ENCODE data around the gene ATP2B2.

Gene ATP2B2

DNA sequence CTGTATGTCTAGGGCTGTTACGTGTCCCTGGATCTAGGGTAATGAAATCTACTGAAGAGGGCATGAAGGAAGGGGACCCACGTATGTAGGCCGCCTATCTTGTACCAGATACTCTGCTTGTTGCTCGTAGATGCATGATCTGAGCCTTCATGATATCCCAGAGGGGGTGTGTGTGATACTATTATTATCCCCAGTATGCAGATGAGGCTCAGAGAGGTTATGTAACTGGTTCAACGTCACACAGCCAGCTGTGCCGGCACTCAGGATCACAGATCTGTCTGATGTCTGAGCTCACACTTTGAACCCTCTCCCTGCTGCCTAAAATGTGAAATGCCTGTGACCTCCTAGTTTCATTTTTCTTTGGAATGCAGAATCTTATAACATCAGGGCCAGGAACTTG is 148.3 kb downstream of the ATP2B2 start:
- Histone ChIP-seq H3K27me3 (ENCODE audit: control insufficient read depth in 1 of 2, insufficient read depth in 2 of 2, low read length in 2 of 2) (peaks cover 0 to 13% of the 10 kb centered on the region in 2 donors), H3K36me3 (ENCODE audit: insufficient read depth, low read length) (no peaks in the 10 kb centered on the region), H3K4me3 (ENCODE audit: low read depth in 1 of 2, low read length in 2 of 2) (no peak overlapping the region), H3K4me1 (ENCODE audit: insufficient read depth, low read length) (no peaks in the 10 kb centered on the region), H3K27ac (ENCODE audit: low read depth, low read length) (no peak overlapping the region), H3K9me3 (ENCODE audit: low read length) (no peaks in the 10 kb centered on the region), H3K9ac (ENCODE audit: low read length) (no peak overlapping the region)

DNA sequence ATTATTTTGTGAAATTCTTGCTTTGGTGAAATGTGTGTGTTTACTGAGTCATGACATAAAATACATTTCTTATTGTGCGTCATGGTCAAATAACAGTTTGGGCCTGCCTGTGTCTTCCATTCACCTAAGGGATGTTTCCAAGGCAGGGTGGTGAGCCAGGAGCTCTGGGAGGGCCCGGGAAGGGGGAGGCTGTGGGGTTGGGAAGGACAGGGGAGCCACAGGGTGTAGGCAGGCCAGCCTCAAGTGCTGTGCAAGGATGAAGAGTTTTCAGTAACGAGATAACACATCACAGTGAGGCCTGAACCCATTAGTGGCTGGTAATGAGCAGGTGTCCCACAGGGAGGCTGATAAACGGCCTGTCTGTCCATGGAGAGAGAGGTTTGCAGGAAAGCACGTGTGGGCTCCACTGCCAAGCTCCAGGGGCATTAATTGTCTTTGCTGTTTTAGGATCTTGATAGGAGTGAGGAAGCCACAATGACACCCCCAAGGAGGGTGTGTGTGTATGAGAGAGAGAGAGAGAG is 148.9 kb downstream of the ATP2B2 start:
- Histone ChIP-seq H3K27me3 (ENCODE audit: control insufficient read depth in 1 of 2, insufficient read depth in 2 of 2, low read length in 2 of 2) (peaks cover 0 to 14% of the 10 kb centered on the region in 2 donors), H3K36me3 (ENCODE audit: insufficient read depth, low read length) (no peaks in the 10 kb centered on the region), H3K9me3 (ENCODE audit: low read length) (no peaks in the 10 kb centered on the region)

DNA sequence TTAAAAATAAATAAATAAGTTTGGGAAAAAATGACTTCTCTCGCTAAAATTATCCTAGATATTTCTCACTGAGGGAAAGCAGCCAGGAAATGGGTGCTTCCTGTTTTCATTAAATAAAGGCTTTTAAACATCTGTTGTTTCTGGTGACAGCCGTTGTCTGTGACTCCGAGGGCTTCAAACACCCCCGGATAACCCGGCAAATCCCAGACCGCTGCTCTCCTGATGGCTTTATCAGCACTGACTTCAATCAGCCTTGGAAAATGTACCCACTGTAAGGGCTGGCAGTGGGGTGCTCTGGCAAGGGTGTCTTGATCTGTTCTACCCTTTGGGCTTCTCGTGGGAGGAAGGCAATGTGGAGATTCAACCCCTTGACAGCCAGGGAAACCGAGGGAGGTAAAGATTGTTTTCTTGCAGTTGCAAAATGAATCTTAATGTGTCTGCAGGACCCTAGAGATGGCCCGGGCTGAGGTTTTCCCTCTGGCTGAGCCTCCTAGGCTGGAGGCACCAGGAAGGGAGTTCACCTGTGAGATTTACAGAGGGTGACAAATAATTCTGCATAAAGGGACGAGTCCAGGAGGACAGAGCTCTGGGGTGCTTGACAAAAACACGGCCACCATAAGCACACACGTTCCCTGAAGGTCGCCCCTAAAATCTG is 150.9 kb downstream of the ATP2B2 start:
- Histone ChIP-seq H3K9ac (ENCODE audit: low read length) (no peak overlapping the region), H3K36me3 (ENCODE audit: insufficient read depth, low read length) (no peaks in the 10 kb centered on the region), H3K4me3 (ENCODE audit: low read depth in 1 of 2, low read length in 2 of 2) (no peak overlapping the region), H3K4me1 (ENCODE audit: insufficient read depth, low read length) (no peaks in the 10 kb centered on the region), H3K9me3 (ENCODE audit: low read length) (no peaks in the 10 kb centered on the region), H3K27me3 (ENCODE audit: control insufficient read depth in 1 of 2, insufficient read depth in 2 of 2, low read length in 2 of 2) (peaks cover 0 to 11% of the 10 kb centered on the region in 2 donors), H3K27ac (ENCODE audit: low read depth, low read length) (no peak overlapping the region)

More for the DNA sequence above, 148.9 kb downstream of the ATP2B2 start:
- Histone ChIP-seq H3K4me3 (ENCODE audit: low read depth in 1 of 2, low read length in 2 of 2) (no peak overlapping the region), H3K9ac (ENCODE audit: low read length) (no peak overlapping the region), H3K4me1 (ENCODE audit: insufficient read depth, low read length) (no peaks in the 10 kb centered on the region), H3K27ac (ENCODE audit: low read depth, low read length) (no peak overlapping the region)

DNA sequence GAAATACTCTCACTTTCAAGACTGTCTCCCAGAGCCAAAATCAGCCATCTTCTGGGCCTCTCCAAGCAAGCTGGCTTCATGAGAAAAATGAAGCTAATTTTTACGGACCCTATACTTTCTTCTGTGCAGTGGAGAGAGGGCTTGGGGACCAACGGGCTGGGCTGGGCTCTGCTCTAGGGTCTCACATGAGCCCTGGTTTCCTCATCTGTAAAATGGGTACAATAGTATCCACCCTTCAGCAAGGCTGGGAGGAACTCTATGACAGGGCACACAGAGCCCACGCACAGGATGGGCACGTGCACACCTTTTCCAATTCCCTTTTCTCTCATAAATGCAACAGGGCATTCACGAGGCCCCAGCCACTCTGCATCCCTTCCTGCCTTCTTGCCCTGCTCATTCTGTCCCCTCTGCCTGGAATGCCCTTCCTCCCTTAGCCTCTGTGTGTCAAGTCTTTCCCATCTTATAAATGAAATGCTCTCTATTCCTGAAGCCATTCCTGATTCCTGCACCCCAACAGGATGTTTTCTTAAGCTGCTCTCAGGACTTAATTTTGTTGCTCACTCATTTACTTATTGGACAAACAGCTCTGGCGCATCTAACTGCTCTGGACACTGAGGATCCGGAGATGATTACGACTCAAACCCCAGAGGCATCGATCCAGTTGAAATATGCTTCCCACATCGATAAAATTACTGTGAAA is 151.6 kb downstream of the ATP2B2 start:
- no peaks in the 10 kb centered on the region for H3K36me3 ChIP-seq (ENCODE audit: insufficient read depth, low read length)
- no peaks in the 10 kb centered on the region for H3K4me1 ChIP-seq (ENCODE audit: insufficient read depth, low read length)
- peaks cover 0 to 11% of the 10 kb centered on the region in 2 donors for H3K27me3 ChIP-seq (ENCODE audit: control insufficient read depth in 1 of 2, insufficient read depth in 2 of 2, low read length in 2 of 2)
- H3K9ac ChIP-seq (ENCODE audit: low read length), result no peak overlapping the region
- no peaks in the 10 kb centered on the region for H3K9me3 ChIP-seq (ENCODE audit: low read length)
- H3K4me3 ChIP-seq (ENCODE audit: low read depth in 1 of 2, low read length in 2 of 2), result no peak overlapping the region
- no peak overlapping the region for H3K27ac ChIP-seq (ENCODE audit: low read depth, low read length)

DNA sequence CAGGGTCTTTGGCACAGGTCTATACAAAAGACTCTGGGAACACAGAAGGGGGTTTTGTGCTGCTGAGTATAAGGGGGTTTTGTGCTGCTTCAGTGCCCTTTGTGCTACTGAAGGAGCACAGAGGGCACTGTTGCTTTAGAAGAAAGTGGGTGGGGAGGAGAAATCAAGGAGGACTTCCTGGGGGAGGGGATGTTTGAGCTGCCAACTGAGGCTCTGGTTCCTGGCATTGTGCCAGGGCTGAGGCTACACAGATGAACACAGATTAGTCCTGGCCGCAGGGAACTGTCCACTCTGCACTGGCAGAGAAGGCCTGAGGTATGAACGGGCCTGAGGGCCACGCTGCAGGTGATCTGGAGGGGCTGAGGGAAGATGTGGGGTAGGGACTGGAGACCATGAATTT is 152.2 kb downstream of the ATP2B2 start:
- Histone ChIP-seq H3K4me3 (ENCODE audit: low read depth in 1 of 2, low read length in 2 of 2) (no peak overlapping the region), H3K9ac (ENCODE audit: low read length) (no peak overlapping the region), H3K36me3 (ENCODE audit: insufficient read depth, low read length) (no peaks in the 10 kb centered on the region), H3K27ac (ENCODE audit: low read depth, low read length) (no peak overlapping the region), H3K4me1 (ENCODE audit: insufficient read depth, low read length) (no peaks in the 10 kb centered on the region), H3K27me3 (ENCODE audit: control insufficient read depth in 1 of 2, insufficient read depth in 2 of 2, low read length in 2 of 2) (peaks cover 0 to 11% of the 10 kb centered on the region in 2 donors), H3K9me3 (ENCODE audit: low read length) (no peaks in the 10 kb centered on the region)

DNA sequence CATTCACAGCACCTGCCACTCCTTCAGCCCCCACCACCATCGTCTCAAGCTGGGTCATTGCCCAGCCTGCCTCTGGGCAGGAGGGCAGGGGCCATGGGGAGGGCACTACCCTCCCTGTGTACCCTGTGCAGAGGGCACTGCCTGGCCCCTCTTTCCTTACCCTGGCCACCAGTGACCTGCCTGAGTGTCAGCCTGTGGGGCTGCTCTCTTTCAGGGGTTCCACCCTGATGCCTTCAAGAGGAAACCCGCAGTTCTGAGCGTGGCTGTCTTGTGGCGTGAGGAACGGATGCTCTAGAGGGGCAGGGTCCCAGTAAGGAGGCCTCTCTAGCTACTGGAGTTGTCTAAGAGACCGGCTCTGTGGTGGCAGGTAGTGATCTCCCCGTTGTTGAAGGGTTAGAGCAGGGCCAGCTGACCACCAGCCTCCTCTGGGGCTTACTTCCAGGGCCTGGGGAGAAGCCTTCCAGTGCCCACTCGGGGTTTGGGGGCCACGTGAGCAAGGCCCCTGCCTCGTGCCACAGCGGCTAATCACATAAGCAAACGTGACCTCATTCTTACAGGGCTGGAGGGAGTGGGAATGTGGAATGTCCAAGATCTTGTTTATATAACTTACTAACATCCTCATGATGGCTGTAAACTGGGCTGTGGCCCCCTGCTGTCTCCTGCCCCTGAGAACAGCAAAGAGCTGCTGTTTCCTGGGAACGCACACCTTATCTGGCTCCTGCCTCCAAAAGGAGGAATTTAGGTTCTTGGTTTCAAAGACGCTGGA is 153.1 kb downstream of the ATP2B2 start:
- H3K27ac ChIP-seq (ENCODE audit: low read depth, low read length), result no peak overlapping the region
- H3K4me3 ChIP-seq (ENCODE audit: low read depth in 1 of 2, low read length in 2 of 2), result no peak overlapping the region
- no peak overlapping the region for H3K9ac ChIP-seq (ENCODE audit: low read length)
- H3K36me3 ChIP-seq (ENCODE audit: insufficient read depth, low read length), result no peaks in the 10 kb centered on the region
- no peaks in the 10 kb centered on the region for H3K9me3 ChIP-seq (ENCODE audit: low read length)
- peaks cover 0 to 11% of the 10 kb centered on the region in 2 donors for H3K27me3 ChIP-seq (ENCODE audit: control insufficient read depth in 1 of 2, insufficient read depth in 2 of 2, low read length in 2 of 2)
- no peaks in the 10 kb centered on the region for H3K4me1 ChIP-seq (ENCODE audit: insufficient read depth, low read length)

DNA sequence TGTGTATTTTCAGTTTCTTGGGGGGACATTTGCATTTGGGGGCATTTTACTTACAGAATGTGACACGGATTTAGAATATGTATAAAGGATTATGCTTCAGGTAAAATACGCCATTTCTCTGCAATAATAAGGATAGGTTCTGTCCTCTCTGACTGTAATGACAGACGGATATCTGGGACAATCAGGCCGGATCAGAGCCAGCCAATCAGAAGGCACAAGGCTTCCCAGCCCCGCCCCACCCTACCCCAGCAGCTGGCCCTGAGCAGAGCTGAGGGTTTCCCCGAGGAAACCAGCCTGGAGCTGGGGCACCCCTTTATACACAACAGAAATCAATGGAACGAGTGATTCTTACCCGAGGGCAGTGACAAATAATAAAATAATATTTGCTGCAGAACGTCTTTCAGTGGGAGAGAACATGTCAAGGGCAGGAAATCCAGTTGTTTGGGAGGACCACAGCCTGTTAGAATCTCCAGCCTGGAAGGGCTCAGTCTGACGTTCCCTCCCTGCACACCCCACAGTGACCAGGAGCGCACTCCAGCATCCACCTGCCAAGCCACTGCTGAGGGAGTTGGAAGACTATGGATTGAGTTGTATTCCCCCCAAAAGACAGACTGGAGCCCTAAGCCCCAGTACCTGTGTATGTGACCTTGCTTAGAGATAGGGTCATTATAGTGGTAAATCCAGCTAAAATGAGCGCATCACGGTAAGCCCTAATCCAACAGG is 154.2 kb downstream of the ATP2B2 start:
- Histone ChIP-seq H3K36me3 (ENCODE audit: insufficient read depth, low read length) (no peaks in the 10 kb centered on the region), H3K9me3 (ENCODE audit: low read length) (no peaks in the 10 kb centered on the region), H3K27me3 (ENCODE audit: control insufficient read depth in 1 of 2, insufficient read depth in 2 of 2, low read length in 2 of 2) (peaks cover 0 to 11% of the 10 kb centered on the region in 2 donors), H3K9ac (ENCODE audit: low read length) (no peak overlapping the region), H3K27ac (ENCODE audit: low read depth, low read length) (no peak overlapping the region), H3K4me1 (ENCODE audit: insufficient read depth, low read length) (no peaks in the 10 kb centered on the region), H3K4me3 (ENCODE audit: low read depth in 1 of 2, low read length in 2 of 2) (no peak overlapping the region)

DNA sequence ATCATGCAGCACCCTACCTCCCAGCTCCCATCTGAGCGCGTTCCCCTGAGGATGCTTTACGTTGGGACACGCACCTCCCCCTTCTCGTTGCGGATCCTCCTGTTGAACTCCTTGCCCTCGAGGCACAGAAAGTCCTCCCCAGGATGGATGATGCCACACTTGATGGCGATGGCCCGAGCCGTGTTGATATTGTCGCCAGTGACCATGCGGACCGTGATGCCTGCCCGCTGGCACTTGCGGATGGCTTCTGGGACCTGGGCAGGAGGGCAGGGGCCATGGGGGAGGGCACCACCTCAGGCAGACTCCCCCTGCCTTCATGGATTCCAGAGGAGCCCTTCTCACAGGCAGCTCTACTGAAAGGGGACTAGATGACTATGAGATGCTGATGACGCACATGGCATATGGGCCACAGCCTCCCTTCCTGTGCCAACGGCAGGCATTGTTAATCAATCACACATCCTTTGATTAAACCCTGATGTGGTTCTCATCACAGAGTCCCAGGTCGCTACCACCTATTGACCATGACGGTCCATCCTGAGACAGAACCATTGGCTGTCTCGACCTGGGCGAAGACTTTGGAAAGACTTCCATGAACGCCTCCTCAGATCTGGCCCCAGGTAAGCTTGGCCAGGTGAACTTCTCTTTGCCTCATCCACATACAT is 154.9 kb downstream of the ATP2B2 start:
- peaks cover 0 to 11% of the 10 kb centered on the region in 2 donors for H3K27me3 ChIP-seq (ENCODE audit: control insufficient read depth in 1 of 2, insufficient read depth in 2 of 2, low read length in 2 of 2)
- no peaks in the 10 kb centered on the region for H3K36me3 ChIP-seq (ENCODE audit: insufficient read depth, low read length)
- H3K9ac ChIP-seq (ENCODE audit: low read length), result no peak overlapping the region
- H3K27ac ChIP-seq (ENCODE audit: low read depth, low read length), result no peak overlapping the region
- no peaks in the 10 kb centered on the region for H3K9me3 ChIP-seq (ENCODE audit: low read length)
- no peak overlapping the region for H3K4me3 ChIP-seq (ENCODE audit: low read depth in 1 of 2, low read length in 2 of 2)
- no peaks in the 10 kb centered on the region for H3K4me1 ChIP-seq (ENCODE audit: insufficient read depth, low read length)

DNA sequence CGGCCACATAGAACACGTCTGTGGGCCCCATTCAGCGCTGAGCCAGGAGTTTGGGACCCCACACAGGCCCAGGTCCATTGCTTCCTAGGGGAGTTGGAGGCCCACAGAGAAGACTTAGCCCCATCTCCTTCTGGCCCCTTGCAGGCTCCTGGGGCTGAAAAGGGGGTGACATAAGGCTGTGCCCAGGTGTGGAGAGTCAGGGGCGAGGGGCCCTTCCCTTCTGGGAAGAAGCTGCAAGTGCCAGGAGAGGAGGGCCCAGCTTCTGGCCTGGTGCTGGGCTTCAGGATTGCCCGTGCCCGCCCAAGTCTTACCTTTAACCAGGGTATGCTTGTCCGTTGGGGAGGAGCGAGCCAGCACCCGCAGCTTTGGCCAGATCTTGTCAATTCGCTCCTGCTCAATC is 155.6 kb downstream of the ATP2B2 start:
- no peaks in the 10 kb centered on the region for H3K36me3 ChIP-seq (ENCODE audit: insufficient read depth, low read length)
- no peak overlapping the region for H3K27ac ChIP-seq (ENCODE audit: low read depth, low read length)
- no peaks in the 10 kb centered on the region for H3K4me1 ChIP-seq (ENCODE audit: insufficient read depth, low read length)
- H3K9me3 ChIP-seq (ENCODE audit: low read length), result no peaks in the 10 kb centered on the region
- H3K4me3 ChIP-seq (ENCODE audit: low read depth in 1 of 2, low read length in 2 of 2), result no peak overlapping the region
- H3K27me3 ChIP-seq (ENCODE audit: control insufficient read depth in 1 of 2, insufficient read depth in 2 of 2, low read length in 2 of 2), result peaks cover 0 to 11% of the 10 kb centered on the region in 2 donors
- H3K9ac ChIP-seq (ENCODE audit: low read length), result no peak overlapping the region

DNA sequence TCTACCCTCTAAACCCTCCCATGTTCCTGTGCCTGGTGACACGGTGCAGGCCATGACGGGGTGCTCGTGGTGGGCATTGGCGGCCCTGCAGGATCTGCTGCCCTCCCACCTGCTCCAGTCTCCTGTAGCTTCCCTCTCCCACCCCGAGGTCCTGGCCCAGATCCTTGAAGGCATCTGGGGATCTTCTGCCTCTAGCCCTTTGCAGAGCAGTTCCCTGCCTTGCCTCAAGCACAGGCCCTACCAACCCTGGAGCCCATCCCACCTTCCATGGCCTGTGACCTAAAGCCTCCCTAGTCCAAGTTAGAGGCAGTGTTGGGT is 157.0 kb downstream of the ATP2B2 start:
- Histone ChIP-seq H3K27me3 (ENCODE audit: control insufficient read depth in 1 of 2, insufficient read depth in 2 of 2, low read length in 2 of 2) (peaks cover 0 to 6% of the 10 kb centered on the region in 2 donors), H3K27ac (ENCODE audit: low read depth, low read length) (no peak overlapping the region), H3K9ac (ENCODE audit: low read length) (no peak overlapping the region)

More for the DNA sequence above, 157.0 kb downstream of the ATP2B2 start:
- Histone ChIP-seq H3K4me1 (ENCODE audit: insufficient read depth, low read length) (no peaks in the 10 kb centered on the region), H3K4me3 (ENCODE audit: low read depth in 1 of 2, low read length in 2 of 2) (no peak overlapping the region), H3K36me3 (ENCODE audit: insufficient read depth, low read length) (no peaks in the 10 kb centered on the region), H3K9me3 (ENCODE audit: low read length) (no peaks in the 10 kb centered on the region)
